SU-DHL-6 (cell line): ENCODE measurements around the gene ZXDC.

Experiments used
- EZH2phosphoT487 ChIP-seq: fragments of 200-600 bp; sonication (generic), shearing (Covaris generic); conservative IDR thresholded peaks from 2 replicates; pipeline ENCODE4 v1.6.1; 2018; ENCODE audit warnings: mild to moderate bottlenecking, antibody characterized with exemption, low read length, moderate library complexity, mixed read lengths
- TF ChIP-seq, protein P1 (sequence below): fragments of 200-600 bp; sonication (generic); IDR thresholded peaks from one replicate; pipeline ENCODE4 v1.5.1; 2017; ENCODE audit warnings: antibody characterized with exemption, mild to moderate bottlenecking, low read length, moderate library complexity; ENCODE audit not compliant: insufficient read depth, poor library complexity, severe bottlenecking

DNA sequence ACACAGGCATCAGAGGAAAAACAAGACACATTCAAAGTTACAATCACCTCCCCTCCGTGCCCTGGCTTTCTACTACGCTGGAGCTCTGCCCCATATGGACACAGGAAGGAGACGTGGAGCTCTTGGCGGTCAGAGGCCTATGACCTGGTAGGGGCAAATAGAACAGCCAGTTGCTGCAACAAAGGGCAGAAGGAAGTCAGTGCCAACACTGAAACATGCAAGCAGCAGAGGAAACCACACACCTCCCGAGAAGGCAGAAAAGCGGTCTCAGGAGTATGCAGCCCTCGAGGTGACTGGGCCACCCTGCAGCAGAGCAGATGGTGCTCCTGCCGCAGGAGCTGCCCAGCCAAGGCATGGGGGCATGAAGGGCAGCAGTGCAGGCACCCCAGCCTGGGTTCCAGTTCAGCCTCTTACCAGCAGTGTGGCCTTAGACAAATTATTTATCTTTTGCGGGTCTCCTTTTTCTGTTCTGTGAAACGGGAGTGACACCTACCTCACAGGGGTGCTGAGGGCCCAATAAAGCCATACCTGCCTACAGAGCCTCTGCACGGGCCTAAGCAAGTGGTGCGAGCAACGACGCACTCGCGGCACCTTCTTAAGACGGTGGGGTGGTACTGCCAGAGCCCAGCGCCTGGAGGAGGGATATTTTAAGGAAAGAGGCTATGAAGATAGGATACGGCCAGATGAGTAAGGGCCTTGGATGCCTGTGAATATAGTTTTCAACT lies 8.6 kb downstream of the ZXDC start:
- TF ChIP-seq, protein P1, sequence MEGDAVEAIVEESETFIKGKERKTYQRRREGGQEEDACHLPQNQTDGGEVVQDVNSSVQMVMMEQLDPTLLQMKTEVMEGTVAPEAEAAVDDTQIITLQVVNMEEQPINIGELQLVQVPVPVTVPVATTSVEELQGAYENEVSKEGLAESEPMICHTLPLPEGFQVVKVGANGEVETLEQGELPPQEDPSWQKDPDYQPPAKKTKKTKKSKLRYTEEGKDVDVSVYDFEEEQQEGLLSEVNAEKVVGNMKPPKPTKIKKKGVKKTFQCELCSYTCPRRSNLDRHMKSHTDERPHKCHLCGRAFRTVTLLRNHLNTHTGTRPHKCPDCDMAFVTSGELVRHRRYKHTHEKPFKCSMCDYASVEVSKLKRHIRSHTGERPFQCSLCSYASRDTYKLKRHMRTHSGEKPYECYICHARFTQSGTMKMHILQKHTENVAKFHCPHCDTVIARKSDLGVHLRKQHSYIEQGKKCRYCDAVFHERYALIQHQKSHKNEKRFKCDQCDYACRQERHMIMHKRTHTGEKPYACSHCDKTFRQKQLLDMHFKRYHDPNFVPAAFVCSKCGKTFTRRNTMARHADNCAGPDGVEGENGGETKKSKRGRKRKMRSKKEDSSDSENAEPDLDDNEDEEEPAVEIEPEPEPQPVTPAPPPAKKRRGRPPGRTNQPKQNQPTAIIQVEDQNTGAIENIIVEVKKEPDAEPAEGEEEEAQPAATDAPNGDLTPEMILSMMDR, result no peak
- TF ChIP-seq EZH2phosphoT487, result no peak
